Peyer's patch (tissue), 4 donors: ENCODE measurements around the gene IFT52.

ENCODE experiments used
- CTCF ChIP-seq, 6 experiments: fragments of 450-650 bp in 4 of 6; fragments of 200-600 bp in 2 of 6; sonication (generic) in 1 of 6; IDR thresholded peaks; one replicate each; pipeline ENCODE4 v1.5.1; 2017 to 2019; ENCODE audit warnings: antibody characterized with exemption in 6 of 6, mild to moderate bottlenecking in 3 of 6, moderate library complexity in 1 of 6
- POLR2A ChIP-seq, 2 donors: fragments of 450-650 bp; IDR thresholded peaks; one replicate each; pipeline ENCODE4 v1.5.1; 2017; ENCODE audit warnings: antibody characterized with exemption in 2 of 2, mild to moderate bottlenecking in 2 of 2, moderate library complexity in 2 of 2

- TF ChIP-seq CTCF (IDR thresholded peaks at IDR 0.05) (peak in 3 of 6 experiments; percentile 11 to 24 (median 14)), POLR2A (IDR thresholded peaks at IDR 0.05) (peak; percentile 40 to 44)
These were observed at the start of gene IFT52 for GRCh38 chr20:43590392-43591303.
